H1 (cell line): Measurements from ENCODE around the gene ANAPC16. TPM values are rescaled to one million over a fixed set of nuclear protein-coding genes. Genes with fewer than 3 reads are reported as not detected.

Source experiments
- CBX8 ChIP-seq: fragments of 300-800, 300-1000 bp; sonication (generic); IDR thresholded peaks from 2 replicates; pipeline ENCODE4 v1.7.1; 2016; ENCODE audit warnings: low read depth, low read length, borderline replicate concordance
- CREB1 ChIP-seq: IDR thresholded peaks from 2 replicates; pipeline ENCODE4 v1.6.1; 2012; ENCODE audit warnings: inconsistent platforms
- CTBP2 ChIP-seq: IDR thresholded peaks from 2 replicates; pipeline ENCODE4 v1.7.0; 2011; ENCODE audit warnings: borderline replicate concordance, mild to moderate bottlenecking, moderate library complexity, mixed read lengths, low read length; ENCODE audit not compliant: insufficient read depth, insufficient read length
- RXRA ChIP-seq: IDR thresholded peaks from 2 replicates; pipeline ENCODE4 v1.6.1; 2011; ENCODE audit warnings: low read depth, mild to moderate bottlenecking, low read length, moderate library complexity; ENCODE audit not compliant: insufficient read depth
- SP4 ChIP-seq: IDR thresholded peaks from 2 replicates; pipeline ENCODE4 v1.6.1; 2012; ENCODE audit warnings: low read length, inconsistent platforms
- TAF1 ChIP-seq: IDR thresholded peaks from 2 replicates; pipeline ENCODE4 v1.6.1; 2011; ENCODE audit warnings: mild to moderate bottlenecking, low read depth, low read length
- polyA plus RNA-seq, 7 experiments: library from polyadenylated mRNA; depleted of rRNA in 3 of 7; stranded (reverse) in 5 of 7; unstranded in 2 of 7; fragments of >200 nt in 5 of 7; fragments of 200-250 nt in 2 of 7; gene quantifications; 1 replicate in 5 of 7; 2 replicates in 1 of 7; 4 replicates in 1 of 7; pipeline versions ENCODE4 v1.2.1 to v1.2.3, GENCODE V29; 2011 to 2013; ENCODE audit warnings: missing spikeins in 2 of 7, mixed read lengths in 2 of 7
- total RNA-seq: library from RNA; stranded (reverse); fragmentation: NEBNext Ultra II Directional; extraction: Animal tissue kit (Norgen Biotek cat#: 25700); gene quantifications from 2 replicates; pipeline ENCODE4 v1.2.1, GENCODE V29; 2021
- TF ChIP-seq, protein P1 (sequence below), 3 experiments: IDR thresholded peaks; 1 replicate in 2 of 3; 2 replicates in 1 of 3; pipeline versions ENCODE4 v1.5.1 to v1.6.1; 2011; ENCODE audit warnings: low read length in 3 of 3, mild to moderate bottlenecking in 3 of 3, inconsistent platforms in 2 of 3, low read depth in 1 of 3, moderate library complexity in 1 of 3; ENCODE audit not compliant: insufficient read depth in 1 of 3; ENCODE audit errors: control extremely low read depth in 1 of 3

The ANAPC16 gene
- total and polyA plus RNA-seq, 2 of the 8 experiments (the other 6 are each of a cell fraction or from before 2014, with no cell fraction given) = 53.1 to 57.4 TPM

DNA sequence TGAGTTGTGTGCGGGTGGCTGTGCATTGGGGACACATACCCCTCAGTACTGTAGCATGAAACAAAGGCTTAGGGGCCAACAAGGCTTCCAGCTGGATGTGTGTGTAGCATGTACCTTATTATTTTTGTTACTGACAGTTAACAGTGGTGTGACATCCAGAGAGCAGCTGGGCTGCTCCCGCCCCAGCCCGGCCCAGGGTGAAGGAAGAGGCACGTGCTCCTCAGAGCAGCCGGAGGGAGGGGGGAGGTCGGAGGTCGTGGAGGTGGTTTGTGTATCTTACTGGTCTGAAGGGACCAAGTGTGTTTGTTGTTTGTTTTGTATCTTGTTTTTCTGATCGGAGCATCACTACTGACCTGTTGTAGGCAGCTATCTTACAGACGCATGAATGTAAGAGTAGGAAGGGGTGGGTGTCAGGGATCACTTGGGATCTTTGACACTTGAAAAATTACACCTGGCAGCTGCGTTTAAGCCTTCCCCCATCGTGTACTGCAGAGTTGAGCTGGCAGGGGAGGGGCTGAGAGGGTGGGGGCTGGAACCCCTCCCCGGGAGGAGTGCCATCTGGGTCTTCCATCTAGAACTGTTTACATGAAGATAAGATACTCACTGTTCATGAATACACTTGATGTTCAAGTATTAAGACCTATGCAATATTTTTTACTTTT lies 59.7 kb downstream of the ANAPC16 start (continued):
- TF ChIP-seq, protein P1, sequence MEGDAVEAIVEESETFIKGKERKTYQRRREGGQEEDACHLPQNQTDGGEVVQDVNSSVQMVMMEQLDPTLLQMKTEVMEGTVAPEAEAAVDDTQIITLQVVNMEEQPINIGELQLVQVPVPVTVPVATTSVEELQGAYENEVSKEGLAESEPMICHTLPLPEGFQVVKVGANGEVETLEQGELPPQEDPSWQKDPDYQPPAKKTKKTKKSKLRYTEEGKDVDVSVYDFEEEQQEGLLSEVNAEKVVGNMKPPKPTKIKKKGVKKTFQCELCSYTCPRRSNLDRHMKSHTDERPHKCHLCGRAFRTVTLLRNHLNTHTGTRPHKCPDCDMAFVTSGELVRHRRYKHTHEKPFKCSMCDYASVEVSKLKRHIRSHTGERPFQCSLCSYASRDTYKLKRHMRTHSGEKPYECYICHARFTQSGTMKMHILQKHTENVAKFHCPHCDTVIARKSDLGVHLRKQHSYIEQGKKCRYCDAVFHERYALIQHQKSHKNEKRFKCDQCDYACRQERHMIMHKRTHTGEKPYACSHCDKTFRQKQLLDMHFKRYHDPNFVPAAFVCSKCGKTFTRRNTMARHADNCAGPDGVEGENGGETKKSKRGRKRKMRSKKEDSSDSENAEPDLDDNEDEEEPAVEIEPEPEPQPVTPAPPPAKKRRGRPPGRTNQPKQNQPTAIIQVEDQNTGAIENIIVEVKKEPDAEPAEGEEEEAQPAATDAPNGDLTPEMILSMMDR (IDR thresholded peaks at IDR 0.05; ENCODE audit: control extremely low read depth in 1 of 3, insufficient read depth in 1 of 3, low read depth in 1 of 3, low read length in 3 of 3) = no peak
- TF ChIP-seq CREB1 (no peak), SP4 (no peak), TAF1 (no peak), CBX8 (no peak), CTBP2 (no peak), RXRA (no peak)
